GM12865 (cell line): ENCODE measurements around the gene XAGE3.
"Not testable (repeated sequence)": the region's sequence is repeated elsewhere in the genome, so short reads cannot be mapped to it uniquely, and the experiment has no call there.

Experiments used
- DNase-seq: peaks from one replicate; pipeline ENCODE4 v3.0.0; 2010; ENCODE audit warnings: low read depth
- H3K4me3 ChIP-seq: 2 replicates; pipeline ENCODE4 v1.5.1; 2011; ENCODE audit warnings: mild to moderate bottlenecking, low read depth, low read length, control low read depth
- TF ChIP-seq, protein P1 (sequence below): IDR thresholded peaks from 2 replicates; pipeline ENCODE4 v1.5.1; 2011; ENCODE audit warnings: low read length, control low read depth, low read depth, inconsistent platforms; ENCODE audit not compliant: insufficient read depth; ENCODE audit errors: missing control alignments

Gene XAGE3

DNA sequence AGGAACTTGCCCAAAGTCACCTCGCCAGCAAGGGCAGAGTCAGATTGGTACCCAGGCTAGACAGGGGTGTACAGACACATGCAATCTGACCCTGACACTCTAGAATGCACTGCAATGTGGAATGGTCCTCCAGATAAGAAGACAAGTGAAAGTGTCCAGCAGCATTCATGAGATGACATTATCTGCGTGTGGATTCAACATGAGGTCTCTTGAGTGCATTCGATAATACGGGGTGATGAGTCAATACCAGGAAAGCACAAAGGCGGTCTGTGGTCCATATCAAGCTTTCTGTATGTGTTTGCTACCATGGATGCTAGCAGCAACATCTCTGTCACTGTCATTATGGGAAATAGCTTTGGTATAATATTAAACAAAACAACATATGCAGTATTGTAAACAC is 6.8 kb upstream of the XAGE3 start:
- TF ChIP-seq, protein P1, sequence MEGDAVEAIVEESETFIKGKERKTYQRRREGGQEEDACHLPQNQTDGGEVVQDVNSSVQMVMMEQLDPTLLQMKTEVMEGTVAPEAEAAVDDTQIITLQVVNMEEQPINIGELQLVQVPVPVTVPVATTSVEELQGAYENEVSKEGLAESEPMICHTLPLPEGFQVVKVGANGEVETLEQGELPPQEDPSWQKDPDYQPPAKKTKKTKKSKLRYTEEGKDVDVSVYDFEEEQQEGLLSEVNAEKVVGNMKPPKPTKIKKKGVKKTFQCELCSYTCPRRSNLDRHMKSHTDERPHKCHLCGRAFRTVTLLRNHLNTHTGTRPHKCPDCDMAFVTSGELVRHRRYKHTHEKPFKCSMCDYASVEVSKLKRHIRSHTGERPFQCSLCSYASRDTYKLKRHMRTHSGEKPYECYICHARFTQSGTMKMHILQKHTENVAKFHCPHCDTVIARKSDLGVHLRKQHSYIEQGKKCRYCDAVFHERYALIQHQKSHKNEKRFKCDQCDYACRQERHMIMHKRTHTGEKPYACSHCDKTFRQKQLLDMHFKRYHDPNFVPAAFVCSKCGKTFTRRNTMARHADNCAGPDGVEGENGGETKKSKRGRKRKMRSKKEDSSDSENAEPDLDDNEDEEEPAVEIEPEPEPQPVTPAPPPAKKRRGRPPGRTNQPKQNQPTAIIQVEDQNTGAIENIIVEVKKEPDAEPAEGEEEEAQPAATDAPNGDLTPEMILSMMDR: no peak
- no peak overlapping the region for H3K4me3 ChIP-seq
- no peak for DNase-seq

DNA sequence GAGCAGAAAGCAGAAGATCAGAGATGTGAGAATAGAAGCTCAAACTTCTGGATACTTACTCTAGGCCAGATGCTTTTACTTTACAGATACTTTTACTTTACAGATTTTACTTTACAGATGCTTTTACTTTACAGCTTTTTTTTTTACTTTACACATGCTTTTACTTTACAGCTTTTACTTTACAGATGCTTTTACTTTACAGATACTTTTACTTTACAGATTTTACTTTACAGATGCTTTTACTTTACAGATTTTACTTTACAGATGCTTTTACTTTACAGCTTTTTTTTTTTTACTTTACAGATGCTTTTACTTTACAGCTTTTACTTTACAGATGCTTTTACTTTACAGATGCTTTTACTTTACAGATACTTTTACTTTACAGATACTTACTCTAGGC is 5.9 kb upstream of the XAGE3 start:
- DNase-seq: not testable (repeated sequence)

DNA sequence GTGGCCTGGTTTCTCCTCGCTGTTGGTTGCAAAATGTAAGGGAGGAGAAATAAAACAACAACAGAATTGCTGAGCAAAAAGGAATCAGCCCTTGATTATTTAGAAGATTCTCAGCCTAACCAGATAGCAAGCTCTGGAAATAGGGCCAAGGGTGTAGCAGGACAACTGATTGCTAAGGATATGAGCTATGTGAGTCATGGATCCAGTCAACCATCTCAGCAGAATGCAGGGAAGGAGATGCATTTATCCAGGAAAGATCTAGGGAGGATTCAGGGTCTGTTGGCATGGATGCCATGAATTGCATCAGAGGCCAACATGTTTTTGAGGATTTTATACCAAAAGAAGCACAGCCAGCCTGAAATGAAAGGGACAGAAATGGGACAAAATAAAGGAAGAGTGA is 2.2 kb upstream of the XAGE3 start:
- no peak for DNase-seq
- no peak overlapping the region for H3K4me3 ChIP-seq
- TF ChIP-seq, protein P1: no peak

More for the DNA sequence above, 5.9 kb upstream of the XAGE3 start:
- not testable (repeated sequence) for H3K4me3 ChIP-seq

DNA sequence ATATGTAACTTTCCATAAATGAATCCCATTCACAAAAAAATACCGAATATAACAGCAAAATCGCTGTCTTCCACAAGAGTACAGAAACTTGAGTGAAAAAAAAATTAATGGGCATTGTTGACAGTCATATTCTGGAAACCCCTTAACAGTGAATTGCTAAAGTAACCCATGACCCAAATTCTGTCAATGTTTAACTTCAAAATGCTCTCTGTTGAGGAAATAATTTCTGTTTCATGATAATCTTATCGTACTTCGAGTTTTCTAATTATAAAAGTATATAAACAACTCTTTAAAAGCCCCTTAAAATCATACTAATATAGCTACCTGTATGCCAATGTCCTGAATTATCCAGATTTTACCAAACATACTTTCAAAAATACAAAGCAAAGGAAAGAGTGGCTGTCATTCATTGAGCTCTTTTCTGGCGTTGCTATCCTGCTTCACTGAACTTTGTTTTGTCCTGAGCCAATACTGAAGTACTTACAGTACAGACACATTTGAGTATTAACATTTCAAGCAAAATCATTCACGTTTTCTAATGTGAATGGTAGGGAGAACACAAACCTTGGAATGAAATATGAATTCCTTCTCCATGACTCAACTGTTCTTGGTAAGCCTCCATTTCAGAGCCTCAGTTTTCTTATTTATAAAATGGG is 2.4 kb downstream of the XAGE3 start:
- DNase-seq: no peak

DNA sequence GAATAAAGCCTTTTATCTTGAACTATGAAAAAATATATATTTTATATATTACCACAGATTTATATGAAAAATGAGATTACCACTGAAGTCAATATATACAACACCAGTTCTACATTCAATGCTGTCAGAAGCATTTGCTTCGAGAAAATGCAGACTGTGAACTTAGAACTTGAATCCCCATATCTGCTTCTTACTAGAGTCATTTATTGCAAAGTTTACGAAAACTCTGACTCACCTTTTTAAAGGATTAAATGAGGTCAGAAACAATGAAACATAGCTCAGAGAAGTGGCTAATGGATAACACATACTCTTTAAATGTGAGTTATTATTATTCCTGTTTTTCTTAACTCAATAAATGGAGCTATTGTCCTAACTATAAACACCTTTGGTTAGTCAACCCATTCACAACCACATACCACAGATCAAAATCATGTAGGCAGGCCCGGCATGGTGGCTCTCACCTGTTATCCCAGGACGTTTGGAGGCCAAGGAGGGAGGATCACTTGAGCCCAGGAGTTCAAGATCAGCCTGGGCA is 10.8 kb downstream of the XAGE3 start:
- not testable (repeated sequence) for DNase-seq, H3K4me3 ChIP-seq

More for the DNA sequence above, 2.4 kb downstream of the XAGE3 start:
- TF ChIP-seq, protein P1: no peak
- no peak overlapping the region for H3K4me3 ChIP-seq

DNA sequence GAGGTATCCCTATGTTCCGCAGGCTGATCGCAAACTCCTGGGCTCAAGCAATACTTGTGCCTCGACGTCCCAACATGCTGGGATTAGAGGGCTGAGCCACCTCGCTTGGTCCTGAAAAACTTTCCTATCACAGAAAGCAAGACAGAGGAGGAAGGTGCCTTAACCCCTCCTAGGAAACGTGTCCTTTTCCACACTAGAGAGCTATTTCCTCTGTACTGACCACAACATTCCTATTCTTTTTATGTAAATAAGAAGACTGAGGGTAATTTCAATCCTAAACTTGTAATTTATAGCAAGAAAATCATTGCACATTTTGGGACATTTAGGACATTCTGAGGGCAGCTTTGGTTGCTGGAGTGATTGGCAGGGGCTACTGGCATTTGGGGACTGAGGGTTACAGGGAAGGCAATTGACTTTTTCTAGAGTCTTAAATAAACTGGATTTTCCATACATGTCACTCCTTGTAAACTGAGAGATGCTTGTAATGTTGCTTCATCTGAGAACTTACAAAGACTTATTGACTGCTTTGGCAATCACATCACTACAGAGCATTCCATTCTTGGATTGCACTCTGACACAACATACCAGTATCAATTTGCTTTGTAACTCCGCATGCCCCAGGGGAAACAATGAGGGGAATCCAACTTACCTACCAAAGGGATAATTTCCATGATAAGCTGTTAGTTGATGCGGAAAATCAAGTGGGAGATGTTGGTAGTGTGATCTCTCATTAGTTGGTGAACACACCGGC is 15.6 kb downstream of the XAGE3 start:
- H3K4me3 ChIP-seq: no peak overlapping the region
- TF ChIP-seq, protein P1: no peak
- no peak for DNase-seq

DNA sequence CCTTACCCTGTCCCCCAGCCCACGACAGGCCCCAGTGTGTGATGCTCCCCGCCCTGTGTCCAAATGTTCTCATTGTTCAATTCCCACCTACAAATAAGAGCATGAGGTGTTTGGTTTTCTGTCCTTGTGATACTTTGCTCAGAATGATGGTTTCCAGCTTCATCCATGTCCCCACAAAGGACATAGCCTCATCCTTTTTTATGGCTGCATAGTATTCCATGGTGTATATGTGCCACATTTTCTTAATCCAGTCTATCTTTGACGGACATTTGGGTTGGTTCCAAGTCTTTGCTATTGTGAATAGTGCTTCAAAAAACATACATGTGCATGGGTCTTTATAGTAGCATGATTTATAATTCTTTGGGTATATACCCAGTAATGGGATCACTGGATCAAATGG is 24.3 kb downstream of the XAGE3 start:
- H3K4me3 ChIP-seq, DNase-seq: not testable (repeated sequence)

DNA sequence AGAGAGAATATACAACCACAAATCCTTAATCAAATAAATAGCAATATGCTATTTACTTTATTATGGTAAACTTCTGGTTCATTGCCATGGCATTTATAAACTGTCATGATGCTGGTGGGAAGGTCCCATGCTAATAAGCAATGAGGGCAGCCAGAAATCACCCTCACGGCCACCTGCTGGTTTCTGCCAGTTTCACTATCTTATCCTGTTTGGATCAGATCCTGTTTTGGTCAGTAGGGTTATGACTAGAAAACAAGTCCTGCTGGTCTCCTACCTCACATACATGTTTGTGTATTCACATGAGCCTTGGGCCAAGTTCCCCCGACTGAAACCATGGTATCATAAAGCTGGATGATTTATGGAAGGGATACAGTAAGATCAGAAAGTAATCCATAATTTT is 28.7 kb downstream of the XAGE3 start:
- peak; percentile 7 for DNase-seq
- no peak overlapping the region for H3K4me3 ChIP-seq
- TF ChIP-seq, protein P1: no peak
